Measurements from ENCODE around the gene LRRN2. TPM values are rescaled to one million over a fixed set of nuclear protein-coding genes. Genes with fewer than 3 reads are reported as not detected.

Gene LRRN2
- total and polyA plus RNA-seq, 2 of the 8 experiments (the other 6 are each of a cell fraction or from before 2014, with no cell fraction given): 1.8 to 2.3 TPM

DNA sequence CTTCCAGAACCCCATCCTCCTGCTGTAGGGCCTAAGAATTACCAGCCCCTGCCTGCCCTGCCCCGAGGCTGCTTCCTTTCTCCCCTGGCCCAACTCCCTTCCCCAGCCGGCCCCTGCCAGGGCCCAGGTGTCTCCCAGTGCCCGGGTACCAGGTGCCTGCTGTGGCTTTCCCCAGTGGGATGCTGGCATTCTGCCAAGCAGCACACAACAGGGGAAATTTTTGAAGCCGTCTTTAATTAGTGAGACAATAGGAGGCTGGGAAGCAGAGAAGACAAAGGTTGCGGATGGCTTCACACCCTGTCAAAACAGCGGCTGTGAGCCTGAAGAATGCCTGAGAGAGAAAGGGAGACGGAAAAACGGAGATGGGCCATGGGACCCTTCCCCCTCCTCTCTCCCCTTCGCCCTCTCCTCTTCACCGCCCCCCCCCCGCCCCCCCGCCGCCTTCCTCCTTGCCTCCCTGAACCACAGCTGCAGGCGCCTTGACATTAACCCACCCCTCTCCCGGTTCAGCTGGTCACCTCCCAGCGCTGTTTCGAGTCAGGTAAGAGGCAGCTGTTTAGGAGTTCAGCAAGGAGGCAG is 33.6 kb downstream of the LRRN2 start:
- WGBS, 2 experiments (ENCODE audit: extremely low coverage in 1 of 2, insufficient coverage in 1 of 2, insufficient read length in 1 of 2, insufficient replicate concordance in 2 of 2, low coverage in 1 of 2, low lambda C conversion rate in 2 of 2, missing lambda C conversion rate in 1 of 2): 7% methylated on average over 9 of the region's 17 CpGs; no CpG with 5 or more reads in 1 of the 2 experiments
- Histone ChIP-seq H3K4me3 (ENCODE audit: extremely low read depth in 1 of 4, insufficient read depth in 2 of 4, low read depth in 3 of 4, low read length in 4 of 4) (peak overlapping the region in 1 of 4 experiments; percentile 31; a peak in 2 of 8 replicates), H3K79me2 (ENCODE audit: control insufficient read depth in 1 of 2, insufficient read depth in 2 of 2, low read length in 2 of 2) (no peaks in the 10 kb centered on the region), H4K8ac (ENCODE audit: extremely low read depth, insufficient read depth, low read length) (no peak overlapping the region), H3K4ac (replicated peaks; ENCODE audit: insufficient read length, low read depth, low read length) (no peak overlapping the region), H3K36me3 (ENCODE audit: control insufficient read depth in 2 of 4, insufficient read depth in 4 of 4, low read length in 3 of 4) (no peaks in the 10 kb centered on the region), H3K27me3 (replicated peaks in 1 of 4; ENCODE audit: control insufficient read depth in 3 of 4, extremely low read depth in 1 of 4, insufficient read depth in 3 of 4, low read length in 3 of 4) (peaks cover 0 to 8% (median 0%) of the 10 kb centered on the region in 4 experiments; a peak in 2 of 7 replicates), H3K9me3 (ENCODE audit: insufficient read depth in 2 of 2, low read depth in 1 of 2, low read length in 1 of 2) (no peaks in the 10 kb centered on the region), H2BK12ac (ENCODE audit: low read depth, low read length) (0 out of 2 replicates have a peak overlapping the region, but pooled peaks have one; percentile 6), H3K9ac (replicated peaks in 1 of 4; ENCODE audit: extremely low read depth in 1 of 4, low read depth in 3 of 4, low read length in 3 of 4) (no peak overlapping the region), H4K20me1 (replicated peaks in 1 of 2; ENCODE audit: control insufficient read depth in 1 of 2, insufficient read depth in 2 of 2, low read length in 2 of 2) (peaks cover 0 to 6% of the 10 kb centered on the region in 2 experiments), H3K18ac (ENCODE audit: extremely low read depth, low read length) (peak overlapping the region; percentile 22; the same call in 1 of the 2 replicates), H4K5ac (ENCODE audit: insufficient read length, low read depth, low read length) (no peak overlapping the region), H3K23ac (ENCODE audit: insufficient read length) (no peak overlapping the region), H3K56ac (replicated peaks; ENCODE audit: insufficient read length, low read depth, low read length) (no peak overlapping the region), H3K4me2 (ENCODE audit: insufficient read depth in 1 of 2, low read depth in 2 of 2, low read length in 2 of 2) (peak overlapping the region; percentile 46 to 54), H2AFZ (ENCODE audit: low read length) (no peak overlapping the region), H2BK5ac (ENCODE audit: low read depth, low read length) (no peak overlapping the region), H2BK15ac (ENCODE audit: low read length) (no peak overlapping the region), H3K79me1 (ENCODE audit: low read depth, low read length) (no peaks in the 10 kb centered on the region), H3K27ac (ENCODE audit: low read depth, low read length) (no peak overlapping the region), H3K14ac (ENCODE audit: insufficient read length) (no peak overlapping the region), H2BK20ac (ENCODE audit: low read length) (no peak overlapping the region), H4K91ac (replicated peaks; ENCODE audit: insufficient read length, low read length) (no peak overlapping the region), H3K23me2 (ENCODE audit: low read depth, low read length) (no peaks in the 10 kb centered on the region; the same call in 1 of the 2 replicates), H3K4me1 (replicated peaks in 1 of 4; ENCODE audit: control insufficient read depth in 3 of 4, insufficient read depth in 4 of 4, low read length in 3 of 4) (peaks cover 12 to 27% (median 16%) of the 10 kb centered on the region in 4 experiments), H2AK5ac (ENCODE audit: low read depth, low read length) (no peak overlapping the region), H2BK120ac (replicated peaks; ENCODE audit: low read depth, low read length) (no peak overlapping the region)
- ChIA-PET POLR2A (ENCODE audit: partially characterized antibody) (interaction anchor here (0.9 kb wide), 1 partner anchor 9 kb away, joined by 3 read pairs; no protein-coding TSS in a partner anchor), CTCF (ENCODE audit: partially characterized antibody) (interaction anchor here (0.8 to 3.5 kb wide), 17 partner anchors 8 to 156 kb away, joined by 3 to 23 read pairs (median 4); no protein-coding TSS in a partner anchor)
- FAIRE-seq (no peak), DNase-seq (ENCODE audit: low read depth in 1 of 2, low spot score in 2 of 2) (peak; percentile 46 to 72)
- TF ChIP-seq RFX5 (IDR thresholded peaks at IDR 0.05; ENCODE audit: borderline replicate concordance, low read depth, low read length) (no peak), PHF8 (conservative IDR thresholded peaks at IDR 0.05; ENCODE audit: low read depth, low read length) (no peak), BACH1 (IDR thresholded peaks at IDR 0.05; ENCODE audit: low read length) (no peak), SIX5 (IDR thresholded peaks at IDR 0.05; ENCODE audit: low read depth, low read length) (no peak), KDM5A (IDR thresholded peaks at IDR 0.05; ENCODE audit: low read length) (no peak), POLR2AphosphoS5 (IDR thresholded peaks at IDR 0.05; ENCODE audit: low read depth, low read length) (no peak), POU5F1 (IDR thresholded peaks at IDR 0.05; ENCODE audit: low read depth, low read length) (no peak), TBP (IDR thresholded peaks at IDR 0.05; ENCODE audit: low read depth, low read length) (peak; percentile 86), CBX5 (IDR thresholded peaks at IDR 0.05; ENCODE audit: low read depth, low read length) (no peak), RAD21 (IDR thresholded peaks at IDR 0.05 in 1 of 2, conservative IDR thresholded peaks at IDR 0.05 in 1 of 2; ENCODE audit: low read depth in 2 of 2, low read length in 2 of 2) (no peak), KDM4A (IDR thresholded peaks at IDR 0.05; ENCODE audit: low read depth, low read length, severe bottlenecking) (no peak)
- TF ChIP-seq, protein P1, sequence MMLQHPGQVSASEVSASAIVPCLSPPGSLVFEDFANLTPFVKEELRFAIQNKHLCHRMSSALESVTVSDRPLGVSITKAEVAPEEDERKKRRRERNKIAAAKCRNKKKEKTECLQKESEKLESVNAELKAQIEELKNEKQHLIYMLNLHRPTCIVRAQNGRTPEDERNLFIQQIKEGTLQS (IDR thresholded peaks at IDR 0.05; ENCODE audit: insufficient read depth, low read depth, low read length): no peak
